Omental fat pad (tissue), 4 donors: ENCODE data around the gene DPEP3. TPM values are rescaled to one million over a fixed set of nuclear protein-coding genes. Genes with fewer than 3 reads are reported as not detected.

Experiments used
- ATAC-seq: fragments of 150-250 bp; one replicate; pipeline ENCODE4 v1.9.1; 2016; ENCODE audit warnings: mild to moderate bottlenecking, moderate library complexity; ENCODE audit not compliant: low FRiP score
- DNase-seq: peaks from one replicate; pipeline ENCODE4 v3.0.0-alpha.2; 2019; ENCODE audit warnings: low spot score
- total RNA-seq, 4 donors: library from RNA; depleted of rRNA; stranded (reverse); fragments of >200 nt; gene quantifications; one replicate each; pipeline ENCODE4 v1.1.0, GENCODE V29; 2016
- TF ChIP-seq, protein P1 (sequence below), 3 donors: fragments of 450-650 bp; IDR thresholded peaks; one replicate each; pipeline ENCODE4 v1.5.1; 2016 to 2017; ENCODE audit warnings: antibody characterized with exemption in 3 of 3, mild to moderate bottlenecking in 3 of 3, moderate library complexity in 2 of 3

Gene DPEP3
- total RNA-seq, 4 donors from 2014 or later = 0.24 to 0.63 TPM; not detected in 2

DNA sequence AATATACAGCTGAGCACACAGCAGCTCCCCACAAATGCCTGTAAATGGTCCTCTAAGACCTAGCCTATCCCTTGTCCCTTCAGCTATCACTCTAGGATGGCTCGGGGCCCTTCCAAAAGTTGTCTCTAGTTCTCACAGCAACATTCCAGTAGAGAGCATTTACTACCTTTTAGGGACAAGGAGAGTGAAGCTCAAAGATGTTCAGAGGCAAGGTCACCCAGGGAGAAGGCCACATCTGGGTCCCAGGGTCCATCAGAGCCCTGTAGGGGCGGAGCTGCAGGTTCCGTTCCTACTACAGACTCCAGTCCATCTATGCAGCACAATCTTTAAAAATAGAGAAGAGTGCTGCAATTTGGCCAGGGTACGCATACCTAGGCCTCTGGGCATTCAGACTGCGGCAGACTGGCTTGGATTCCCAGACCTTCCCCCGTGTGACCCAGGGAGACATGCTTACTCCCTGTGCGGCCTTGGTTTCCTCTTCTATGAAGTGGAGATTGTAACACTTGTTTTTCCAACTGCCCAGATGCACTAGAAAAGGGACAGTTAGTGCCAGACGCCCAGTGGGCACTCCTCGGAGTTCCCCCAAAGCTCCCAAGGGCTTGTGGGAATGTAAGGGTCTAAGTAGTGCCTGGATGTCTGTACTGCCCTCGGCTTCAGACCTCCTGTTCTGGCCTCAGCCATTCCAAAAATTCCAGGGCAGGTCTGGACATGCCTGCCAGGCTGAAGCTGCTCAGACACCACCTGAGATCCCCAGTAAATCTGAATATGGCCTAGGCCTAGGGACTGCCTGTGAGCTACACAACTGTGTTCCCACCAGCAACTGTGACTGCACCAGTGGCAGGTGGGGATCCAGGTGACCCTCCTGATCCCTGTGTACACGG lies 14.4 kb downstream of the DPEP3 start:
- no peak for ATAC-seq
- TF ChIP-seq, protein P1, sequence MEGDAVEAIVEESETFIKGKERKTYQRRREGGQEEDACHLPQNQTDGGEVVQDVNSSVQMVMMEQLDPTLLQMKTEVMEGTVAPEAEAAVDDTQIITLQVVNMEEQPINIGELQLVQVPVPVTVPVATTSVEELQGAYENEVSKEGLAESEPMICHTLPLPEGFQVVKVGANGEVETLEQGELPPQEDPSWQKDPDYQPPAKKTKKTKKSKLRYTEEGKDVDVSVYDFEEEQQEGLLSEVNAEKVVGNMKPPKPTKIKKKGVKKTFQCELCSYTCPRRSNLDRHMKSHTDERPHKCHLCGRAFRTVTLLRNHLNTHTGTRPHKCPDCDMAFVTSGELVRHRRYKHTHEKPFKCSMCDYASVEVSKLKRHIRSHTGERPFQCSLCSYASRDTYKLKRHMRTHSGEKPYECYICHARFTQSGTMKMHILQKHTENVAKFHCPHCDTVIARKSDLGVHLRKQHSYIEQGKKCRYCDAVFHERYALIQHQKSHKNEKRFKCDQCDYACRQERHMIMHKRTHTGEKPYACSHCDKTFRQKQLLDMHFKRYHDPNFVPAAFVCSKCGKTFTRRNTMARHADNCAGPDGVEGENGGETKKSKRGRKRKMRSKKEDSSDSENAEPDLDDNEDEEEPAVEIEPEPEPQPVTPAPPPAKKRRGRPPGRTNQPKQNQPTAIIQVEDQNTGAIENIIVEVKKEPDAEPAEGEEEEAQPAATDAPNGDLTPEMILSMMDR (IDR thresholded peaks at IDR 0.05) = no peak
- DNase-seq = no peak

DNA sequence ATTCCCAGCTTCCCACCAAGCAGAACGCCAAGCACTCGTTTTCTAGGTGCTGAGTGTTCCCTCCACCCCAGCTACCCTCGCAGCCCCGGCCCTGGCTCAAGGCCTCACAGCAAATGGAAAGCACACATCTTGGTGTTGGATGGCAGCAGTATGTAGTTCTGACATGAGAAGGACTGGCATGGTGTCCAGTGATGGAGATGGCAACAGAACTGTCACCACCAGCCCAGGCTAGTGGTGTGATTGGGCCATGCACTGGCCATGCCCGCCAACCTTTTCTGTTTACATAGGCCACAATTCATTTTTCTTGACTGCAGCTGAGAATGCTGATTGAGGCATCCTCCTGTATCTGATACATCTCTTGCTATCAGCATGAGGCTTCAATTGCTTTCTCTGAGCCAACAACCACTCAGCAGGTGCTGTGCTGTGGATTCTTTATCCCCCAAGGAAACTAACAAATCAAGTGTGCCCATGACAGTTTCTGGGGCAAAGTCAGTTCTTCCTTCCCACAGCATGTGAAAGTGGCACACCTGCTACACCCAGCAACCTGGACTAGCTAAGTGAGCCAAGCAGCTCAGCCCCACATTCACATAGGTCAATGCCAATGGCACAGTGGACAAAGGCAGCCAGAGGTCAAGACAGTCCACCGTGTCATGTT lies 15.7 kb downstream of the DPEP3 start:
- ATAC-seq = no peak
- TF ChIP-seq, protein P1 (IDR thresholded peaks at IDR 0.05) = no peak
- DNase-seq = no peak

DNA sequence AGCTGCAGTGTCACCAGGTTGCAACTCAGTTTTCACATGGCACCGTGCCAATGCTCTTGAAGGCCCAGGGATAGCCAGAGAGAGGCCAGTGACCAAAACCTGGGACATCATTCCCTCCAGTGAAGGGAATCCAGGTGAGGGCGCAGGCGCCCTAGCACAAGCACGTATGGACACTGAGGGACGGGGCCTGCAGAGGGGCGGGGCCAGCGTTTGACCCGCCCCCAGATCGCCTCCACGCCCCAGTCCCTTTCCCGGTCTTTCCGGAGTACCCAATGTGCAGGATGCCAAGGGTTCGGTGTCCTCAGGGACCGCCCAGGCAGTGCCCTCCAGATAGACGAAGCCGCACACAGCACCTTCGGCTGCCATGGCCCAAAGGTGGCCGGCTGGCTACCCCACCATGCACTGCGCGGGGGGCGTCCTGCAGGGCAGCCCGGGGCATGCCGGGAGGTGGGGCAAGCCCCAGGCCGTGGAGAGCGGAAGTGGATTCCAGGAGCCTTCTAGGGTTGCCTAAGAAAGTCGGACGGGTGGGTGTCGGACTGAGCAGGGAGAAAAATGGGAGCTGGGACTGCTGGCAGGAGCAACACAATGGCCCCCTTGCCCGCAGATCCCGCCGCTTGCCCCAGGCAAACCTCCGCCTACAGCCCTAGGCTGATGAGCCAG lies 16.5 kb downstream of the DPEP3 start:
- ATAC-seq (no peak), DNase-seq (no peak)
- TF ChIP-seq, protein P1 (IDR thresholded peaks at IDR 0.05) = no peak

DNA sequence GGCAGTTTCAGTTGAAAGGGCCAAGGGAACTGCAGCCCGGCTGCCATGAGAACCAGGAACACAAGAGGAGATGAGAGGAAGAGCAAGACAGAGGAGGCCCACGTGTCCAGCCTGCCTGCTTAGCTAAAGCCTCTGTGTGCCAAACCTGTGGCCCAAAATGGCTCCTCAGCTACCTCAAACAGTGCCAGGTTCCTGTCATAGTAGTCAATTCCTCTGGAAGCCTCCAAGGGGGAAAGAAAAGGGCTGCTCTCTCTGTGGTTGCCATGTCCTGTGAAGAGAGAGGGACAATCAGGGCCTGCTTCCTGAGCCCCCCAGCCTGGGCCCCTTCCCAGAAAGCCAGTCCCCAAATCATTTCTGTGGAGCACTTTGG lies 17.0 kb downstream of the DPEP3 start:
- TF ChIP-seq, protein P1 (IDR thresholded peaks at IDR 0.05) = no peak
- ATAC-seq (no peak), DNase-seq (no peak)

DNA sequence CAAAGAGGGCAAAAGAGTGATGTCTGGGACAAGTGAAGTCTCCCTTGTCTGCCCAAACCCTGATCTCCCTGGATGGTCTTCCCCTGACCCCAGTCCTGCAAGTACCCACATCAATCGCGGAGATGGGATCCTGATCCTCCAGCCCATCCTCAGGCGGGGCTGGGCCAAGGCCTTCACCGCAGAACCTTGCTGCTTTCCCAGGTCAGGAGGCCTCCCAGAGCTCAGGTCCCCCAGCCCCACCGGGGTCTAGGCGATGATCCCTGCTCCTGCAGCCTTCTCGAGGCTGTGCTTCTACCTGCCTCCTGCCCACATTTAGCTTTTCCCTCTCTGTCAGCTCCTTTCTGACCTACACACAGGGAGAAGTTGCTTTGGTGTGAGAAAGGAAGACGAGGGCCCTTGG lies 18.2 kb downstream of the DPEP3 start:
- ATAC-seq (no peak), DNase-seq (no peak)

DNA sequence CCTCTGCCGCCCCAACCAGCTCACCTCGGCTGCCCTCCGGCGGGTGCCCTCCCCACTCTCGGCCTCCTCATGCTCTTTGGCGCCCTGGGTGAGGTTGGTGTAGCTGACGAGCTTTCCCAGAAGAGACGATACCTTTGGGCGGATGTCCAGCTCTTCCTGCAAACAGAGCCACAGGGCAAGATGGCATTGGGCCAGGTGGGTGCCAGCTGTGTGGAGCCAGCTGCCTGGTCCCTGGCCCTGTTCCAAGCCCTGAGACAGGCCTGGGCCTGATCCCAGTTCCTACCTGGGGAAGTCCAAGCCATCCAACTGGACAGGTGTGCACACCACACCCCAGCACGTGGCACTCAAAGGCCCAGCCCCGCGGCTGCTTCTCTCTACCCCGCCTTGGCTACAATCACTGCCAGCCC lies 18.7 kb downstream of the DPEP3 start:
- TF ChIP-seq, protein P1 (IDR thresholded peaks at IDR 0.05) = no peak
- ATAC-seq (no peak), DNase-seq (no peak)

More for the DNA sequence above, 18.2 kb downstream of the DPEP3 start:
- TF ChIP-seq, protein P1 (IDR thresholded peaks at IDR 0.05) = no peak
